Measurements from ENCODE around the gene PLCD1.

GRCh38 chr3:37964716-37965115, 64.7 kb downstream of the PLCD1 start:
- TF ChIP-seq, protein P1, sequence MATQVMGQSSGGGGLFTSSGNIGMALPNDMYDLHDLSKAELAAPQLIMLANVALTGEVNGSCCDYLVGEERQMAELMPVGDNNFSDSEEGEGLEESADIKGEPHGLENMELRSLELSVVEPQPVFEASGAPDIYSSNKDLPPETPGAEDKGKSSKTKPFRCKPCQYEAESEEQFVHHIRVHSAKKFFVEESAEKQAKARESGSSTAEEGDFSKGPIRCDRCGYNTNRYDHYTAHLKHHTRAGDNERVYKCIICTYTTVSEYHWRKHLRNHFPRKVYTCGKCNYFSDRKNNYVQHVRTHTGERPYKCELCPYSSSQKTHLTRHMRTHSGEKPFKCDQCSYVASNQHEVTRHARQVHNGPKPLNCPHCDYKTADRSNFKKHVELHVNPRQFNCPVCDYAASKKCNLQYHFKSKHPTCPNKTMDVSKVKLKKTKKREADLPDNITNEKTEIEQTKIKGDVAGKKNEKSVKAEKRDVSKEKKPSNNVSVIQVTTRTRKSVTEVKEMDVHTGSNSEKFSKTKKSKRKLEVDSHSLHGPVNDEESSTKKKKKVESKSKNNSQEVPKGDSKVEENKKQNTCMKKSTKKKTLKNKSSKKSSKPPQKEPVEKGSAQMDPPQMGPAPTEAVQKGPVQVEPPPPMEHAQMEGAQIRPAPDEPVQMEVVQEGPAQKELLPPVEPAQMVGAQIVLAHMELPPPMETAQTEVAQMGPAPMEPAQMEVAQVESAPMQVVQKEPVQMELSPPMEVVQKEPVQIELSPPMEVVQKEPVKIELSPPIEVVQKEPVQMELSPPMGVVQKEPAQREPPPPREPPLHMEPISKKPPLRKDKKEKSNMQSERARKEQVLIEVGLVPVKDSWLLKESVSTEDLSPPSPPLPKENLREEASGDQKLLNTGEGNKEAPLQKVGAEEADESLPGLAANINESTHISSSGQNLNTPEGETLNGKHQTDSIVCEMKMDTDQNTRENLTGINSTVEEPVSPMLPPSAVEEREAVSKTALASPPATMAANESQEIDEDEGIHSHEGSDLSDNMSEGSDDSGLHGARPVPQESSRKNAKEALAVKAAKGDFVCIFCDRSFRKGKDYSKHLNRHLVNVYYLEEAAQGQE (IDR thresholded peaks at IDR 0.05; ENCODE audit: unreplicated experiment), result no peak
- TF ChIP-seq POLR2AphosphoS5 (IDR thresholded peaks at IDR 0.05; ENCODE audit: low read depth) (no peak), CTCF (conservative IDR thresholded peaks at IDR 0.05; ENCODE audit: low read depth in 2 of 2) (no peak), EZH2 (IDR thresholded peaks at IDR 0.05; ENCODE audit: low read depth, unreplicated experiment) (no peak)
